ENCODE measurements around the gene AOPEP. TPM values are rescaled to one million over a fixed set of nuclear protein-coding genes. Genes with fewer than 3 reads are reported as not detected.

The AOPEP gene
- total RNA-seq, 1 donor from 2014 or later, result 22.1 TPM

DNA sequence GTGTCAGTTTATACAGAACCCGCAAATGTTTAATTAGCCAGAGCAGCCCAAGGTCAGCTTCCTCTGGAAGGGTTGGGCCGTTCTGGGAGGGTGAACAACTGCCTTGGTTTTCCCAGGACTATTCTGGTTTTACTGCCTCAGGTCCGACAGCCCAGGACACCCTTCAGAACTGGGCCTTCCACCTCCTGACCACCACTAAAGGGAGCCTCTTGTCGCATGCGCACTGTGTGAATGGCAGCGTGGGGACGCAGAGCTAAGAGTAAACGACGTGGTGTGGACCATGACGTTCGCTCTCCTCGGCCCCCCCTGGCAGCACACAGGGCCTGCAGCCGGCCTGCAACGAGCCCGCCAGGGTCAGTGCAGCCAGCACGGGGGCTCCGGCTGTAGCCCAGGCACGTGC, 376.1 kb downstream of the AOPEP start:
- no peaks in the 10 kb centered on the region for H3K4me1 Mint-ChIP-seq (ENCODE audit: unreplicated experiment)
- no peaks in the 10 kb centered on the region for H3K9me3 Mint-ChIP-seq (ENCODE audit: unreplicated experiment)
- H3K36me3 Mint-ChIP-seq (ENCODE audit: low read depth, unreplicated experiment), result peaks cover 6% of the 10 kb centered on the region
- H3K4me3 Mint-ChIP-seq (ENCODE audit: unreplicated experiment), result no peak overlapping the region
- H3K27ac Mint-ChIP-seq (ENCODE audit: unreplicated experiment), result no peak overlapping the region
- no peaks in the 10 kb centered on the region for H3K27me3 Mint-ChIP-seq (ENCODE audit: unreplicated experiment)
- TF ChIP-seq, protein P1, sequence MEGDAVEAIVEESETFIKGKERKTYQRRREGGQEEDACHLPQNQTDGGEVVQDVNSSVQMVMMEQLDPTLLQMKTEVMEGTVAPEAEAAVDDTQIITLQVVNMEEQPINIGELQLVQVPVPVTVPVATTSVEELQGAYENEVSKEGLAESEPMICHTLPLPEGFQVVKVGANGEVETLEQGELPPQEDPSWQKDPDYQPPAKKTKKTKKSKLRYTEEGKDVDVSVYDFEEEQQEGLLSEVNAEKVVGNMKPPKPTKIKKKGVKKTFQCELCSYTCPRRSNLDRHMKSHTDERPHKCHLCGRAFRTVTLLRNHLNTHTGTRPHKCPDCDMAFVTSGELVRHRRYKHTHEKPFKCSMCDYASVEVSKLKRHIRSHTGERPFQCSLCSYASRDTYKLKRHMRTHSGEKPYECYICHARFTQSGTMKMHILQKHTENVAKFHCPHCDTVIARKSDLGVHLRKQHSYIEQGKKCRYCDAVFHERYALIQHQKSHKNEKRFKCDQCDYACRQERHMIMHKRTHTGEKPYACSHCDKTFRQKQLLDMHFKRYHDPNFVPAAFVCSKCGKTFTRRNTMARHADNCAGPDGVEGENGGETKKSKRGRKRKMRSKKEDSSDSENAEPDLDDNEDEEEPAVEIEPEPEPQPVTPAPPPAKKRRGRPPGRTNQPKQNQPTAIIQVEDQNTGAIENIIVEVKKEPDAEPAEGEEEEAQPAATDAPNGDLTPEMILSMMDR (IDR thresholded peaks at IDR 0.05; ENCODE audit: unreplicated experiment), result no peak
- DNase-seq (ENCODE audit: low spot score), result no peak

DNA sequence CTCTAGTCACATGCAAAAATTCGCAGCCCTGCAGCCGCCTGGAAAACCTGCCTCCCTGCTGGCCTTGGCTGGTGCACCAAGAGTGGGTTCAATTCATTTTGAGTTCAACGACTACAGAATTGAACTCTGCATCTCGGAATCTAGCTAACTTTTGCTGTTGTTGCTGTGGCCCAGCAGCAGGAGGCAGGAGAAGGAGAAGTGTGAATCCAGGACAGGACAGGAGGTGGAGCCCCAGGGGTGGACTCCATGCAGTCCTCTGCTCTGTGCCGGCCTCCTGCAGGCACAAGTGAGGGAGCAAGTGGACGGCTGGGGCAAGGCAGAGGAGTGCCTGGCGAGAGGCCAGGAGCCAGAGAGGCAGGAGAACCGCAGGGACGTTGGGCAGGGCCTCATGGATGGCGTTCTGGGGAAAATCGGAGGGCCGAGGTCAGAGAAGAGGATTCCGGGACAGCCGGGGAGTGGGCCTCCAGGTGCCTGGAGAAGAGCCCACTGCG, 376.8 kb downstream of the AOPEP start:
- Mint-ChIP-seq H3K27ac (ENCODE audit: unreplicated experiment) (no peak overlapping the region), H3K27me3 (ENCODE audit: unreplicated experiment) (no peaks in the 10 kb centered on the region), H3K4me3 (ENCODE audit: unreplicated experiment) (no peak overlapping the region), H3K4me1 (ENCODE audit: unreplicated experiment) (no peaks in the 10 kb centered on the region), H3K36me3 (ENCODE audit: low read depth, unreplicated experiment) (peaks cover 4% of the 10 kb centered on the region), H3K9me3 (ENCODE audit: unreplicated experiment) (no peaks in the 10 kb centered on the region)
- TF ChIP-seq, protein P1 (IDR thresholded peaks at IDR 0.05; ENCODE audit: unreplicated experiment), result no peak
- DNase-seq (ENCODE audit: low spot score), result peak; percentile 23

DNA sequence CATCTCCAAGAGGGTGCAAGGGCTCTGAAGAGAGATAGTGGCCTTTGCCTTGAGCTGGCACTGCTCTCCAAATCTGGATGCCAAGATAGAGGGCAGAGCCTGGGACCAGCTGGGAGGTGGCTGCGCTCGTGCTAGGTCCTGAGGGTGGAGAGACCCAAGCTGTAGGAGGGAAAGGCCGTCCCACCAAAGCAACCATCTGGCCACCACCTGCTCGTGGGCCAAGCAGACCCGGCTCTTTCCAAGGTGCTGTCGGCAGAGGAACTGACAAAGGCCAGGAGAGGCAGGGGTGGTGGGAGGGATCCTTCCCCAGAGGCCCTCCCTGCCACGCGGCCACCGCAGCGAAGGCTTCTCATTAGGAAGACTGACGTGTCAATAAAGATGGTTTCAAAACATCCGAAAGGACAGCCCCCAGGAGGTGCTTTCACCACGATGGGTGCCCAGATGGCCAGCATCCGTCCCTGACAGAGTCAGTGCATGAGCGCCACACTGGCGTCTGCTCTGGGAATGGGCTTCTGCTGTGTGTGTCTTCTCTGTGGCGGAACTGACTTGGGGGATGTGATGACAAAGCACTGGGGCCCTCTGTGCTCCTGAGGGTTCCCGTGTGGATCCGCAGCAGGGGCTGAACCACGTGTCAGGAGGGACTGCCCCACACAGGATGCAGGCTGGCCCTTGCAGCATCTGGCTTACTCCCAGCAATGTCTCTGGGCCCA, 377.5 kb downstream of the AOPEP start:
- H3K4me3 Mint-ChIP-seq (ENCODE audit: unreplicated experiment), result no peak overlapping the region
- H3K27me3 Mint-ChIP-seq (ENCODE audit: unreplicated experiment), result no peaks in the 10 kb centered on the region
- no peaks in the 10 kb centered on the region for H3K9me3 Mint-ChIP-seq (ENCODE audit: unreplicated experiment)
- H3K36me3 Mint-ChIP-seq (ENCODE audit: low read depth, unreplicated experiment), result peaks cover 4% of the 10 kb centered on the region
- no peak overlapping the region for H3K27ac Mint-ChIP-seq (ENCODE audit: unreplicated experiment)
- H3K4me1 Mint-ChIP-seq (ENCODE audit: unreplicated experiment), result no peaks in the 10 kb centered on the region
- no peak for DNase-seq (ENCODE audit: low spot score)
- TF ChIP-seq, protein P1 (IDR thresholded peaks at IDR 0.05; ENCODE audit: unreplicated experiment), result no peak

DNA sequence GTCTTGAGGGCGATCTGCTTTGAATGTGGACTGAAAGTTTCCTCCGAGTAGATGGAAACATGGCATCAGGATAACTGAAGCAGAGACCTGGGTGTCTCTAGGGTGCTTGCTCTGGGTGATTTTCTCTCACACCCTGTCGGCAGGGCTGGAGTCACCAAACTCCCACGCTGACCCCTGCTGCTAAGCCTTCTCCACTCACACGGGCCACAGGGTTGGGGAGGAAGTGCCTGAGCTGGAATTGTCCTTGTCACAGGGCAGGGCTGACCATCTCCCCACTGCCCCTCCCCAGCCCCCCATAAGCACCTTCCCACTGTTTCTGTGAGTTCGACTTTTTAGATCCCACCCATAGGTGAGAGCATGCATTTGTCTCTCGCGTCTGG, 378.1 kb downstream of the AOPEP start:
- Mint-ChIP-seq H3K4me3 (ENCODE audit: unreplicated experiment) (no peak overlapping the region), H3K9me3 (ENCODE audit: unreplicated experiment) (no peaks in the 10 kb centered on the region), H3K36me3 (ENCODE audit: low read depth, unreplicated experiment) (peaks cover 4% of the 10 kb centered on the region), H3K4me1 (ENCODE audit: unreplicated experiment) (no peaks in the 10 kb centered on the region), H3K27ac (ENCODE audit: unreplicated experiment) (no peak overlapping the region), H3K27me3 (ENCODE audit: unreplicated experiment) (no peaks in the 10 kb centered on the region)
- TF ChIP-seq, protein P1 (IDR thresholded peaks at IDR 0.05; ENCODE audit: unreplicated experiment), result no peak
- no peak for DNase-seq (ENCODE audit: low spot score)

DNA sequence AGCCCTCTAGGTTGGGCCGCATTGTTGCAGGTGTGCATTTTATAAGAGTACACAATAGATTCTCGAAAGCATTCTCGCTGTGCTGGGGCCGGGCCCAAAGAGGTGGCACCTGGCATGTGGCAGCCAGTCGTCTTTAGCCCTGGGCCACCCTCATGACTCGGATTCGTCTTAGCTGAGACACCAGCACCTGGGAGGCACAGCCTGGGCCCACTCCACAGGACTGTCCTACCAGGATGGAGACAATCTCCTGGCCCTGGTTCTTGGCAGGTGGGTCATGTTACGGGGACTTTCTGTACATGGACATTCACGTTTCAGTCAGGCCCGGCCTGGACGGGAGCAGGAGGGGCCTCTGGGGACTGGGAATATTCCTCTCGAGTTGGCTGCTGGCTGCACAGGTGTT, 378.5 kb downstream of the AOPEP start:
- TF ChIP-seq, protein P1 (IDR thresholded peaks at IDR 0.05; ENCODE audit: unreplicated experiment), result no peak
- H3K9me3 Mint-ChIP-seq (ENCODE audit: unreplicated experiment), result no peaks in the 10 kb centered on the region
- peaks cover 4% of the 10 kb centered on the region for H3K36me3 Mint-ChIP-seq (ENCODE audit: low read depth, unreplicated experiment)
- no peak overlapping the region for H3K4me3 Mint-ChIP-seq (ENCODE audit: unreplicated experiment)
- H3K4me1 Mint-ChIP-seq (ENCODE audit: unreplicated experiment), result no peaks in the 10 kb centered on the region
- no peaks in the 10 kb centered on the region for H3K27me3 Mint-ChIP-seq (ENCODE audit: unreplicated experiment)
- DNase-seq (ENCODE audit: low spot score), result no peak
- no peak overlapping the region for H3K27ac Mint-ChIP-seq (ENCODE audit: unreplicated experiment)
